ENCODE measurements around the gene FBXW7. TPM values are rescaled to one million over a fixed set of nuclear protein-coding genes. Genes with fewer than 3 reads are reported as not detected.
A peak's percentile ranks its signal among the peaks of the same experiment; 100 is the strongest.

Gene FBXW7
- total and polyA plus RNA-seq, 2 of the 13 experiments (the other 11 are each of a cell fraction or from before 2014, with no cell fraction given): 5.0 to 40.9 TPM

DNA sequence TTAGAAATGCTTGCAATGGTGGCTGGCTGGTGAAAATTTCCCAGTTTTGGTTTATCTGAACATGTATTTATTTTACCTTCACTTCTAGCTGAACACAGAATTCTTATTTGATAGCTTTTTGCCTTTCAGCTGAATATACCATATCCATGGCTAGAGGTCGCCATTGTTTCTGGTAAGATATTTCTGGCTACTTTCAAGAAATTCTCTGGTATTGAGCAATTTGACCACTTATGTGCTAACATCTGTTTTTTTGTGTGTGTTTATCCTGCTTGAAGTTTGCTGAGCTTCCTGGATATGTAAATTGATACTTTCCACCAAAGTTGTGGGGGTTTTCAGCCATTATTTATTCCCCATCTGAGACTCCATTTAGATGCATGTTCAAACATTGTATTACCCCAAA, 75.4 kb downstream of the FBXW7 start (continued):
- peak in 1 of 2 experiments; percentile 25; a peak in 1 of 4 replicates for TF ChIP-seq EP300 (IDR thresholded peaks at IDR 0.05; ENCODE audit: low read depth in 2 of 2, low read length in 2 of 2)
- no peak for TF ChIP-seq EP300 (CRISPR knock-in tag; IDR thresholded peaks at IDR 0.05; ENCODE audit: borderline replicate concordance)
- no peak for TF ChIP-seq RARA (CRISPR knock-in tag; IDR thresholded peaks at IDR 0.05)
- TF ChIP-seq NKX3-1 (CRISPR knock-in tag; IDR thresholded peaks at IDR 0.05): no peak
- no peak for TF ChIP-seq YEATS2 (CRISPR knock-in tag; IDR thresholded peaks at IDR 0.05; ENCODE audit: borderline replicate concordance)
- no peak for TF ChIP-seq PITX1 (CRISPR knock-in tag; IDR thresholded peaks at IDR 0.05)
- TF ChIP-seq, protein P1, sequence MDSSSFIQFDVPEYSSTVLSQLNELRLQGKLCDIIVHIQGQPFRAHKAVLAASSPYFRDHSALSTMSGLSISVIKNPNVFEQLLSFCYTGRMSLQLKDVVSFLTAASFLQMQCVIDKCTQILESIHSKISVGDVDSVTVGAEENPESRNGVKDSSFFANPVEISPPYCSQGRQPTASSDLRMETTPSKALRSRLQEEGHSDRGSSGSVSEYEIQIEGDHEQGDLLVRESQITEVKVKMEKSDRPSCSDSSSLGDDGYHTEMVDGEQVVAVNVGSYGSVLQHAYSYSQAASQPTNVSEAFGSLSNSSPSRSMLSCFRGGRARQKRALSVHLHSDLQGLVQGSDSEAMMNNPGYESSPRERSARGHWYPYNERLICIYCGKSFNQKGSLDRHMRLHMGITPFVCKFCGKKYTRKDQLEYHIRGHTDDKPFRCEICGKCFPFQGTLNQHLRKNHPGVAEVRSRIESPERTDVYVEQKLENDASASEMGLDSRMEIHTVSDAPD (CRISPR knock-in tag; IDR thresholded peaks at IDR 0.05): no peak
- TF ChIP-seq ZNF878 (CRISPR knock-in tag; IDR thresholded peaks at IDR 0.05): no peak
- no peak for TF ChIP-seq RFX1 (IDR thresholded peaks at IDR 0.05)
- TF ChIP-seq, protein P2, sequence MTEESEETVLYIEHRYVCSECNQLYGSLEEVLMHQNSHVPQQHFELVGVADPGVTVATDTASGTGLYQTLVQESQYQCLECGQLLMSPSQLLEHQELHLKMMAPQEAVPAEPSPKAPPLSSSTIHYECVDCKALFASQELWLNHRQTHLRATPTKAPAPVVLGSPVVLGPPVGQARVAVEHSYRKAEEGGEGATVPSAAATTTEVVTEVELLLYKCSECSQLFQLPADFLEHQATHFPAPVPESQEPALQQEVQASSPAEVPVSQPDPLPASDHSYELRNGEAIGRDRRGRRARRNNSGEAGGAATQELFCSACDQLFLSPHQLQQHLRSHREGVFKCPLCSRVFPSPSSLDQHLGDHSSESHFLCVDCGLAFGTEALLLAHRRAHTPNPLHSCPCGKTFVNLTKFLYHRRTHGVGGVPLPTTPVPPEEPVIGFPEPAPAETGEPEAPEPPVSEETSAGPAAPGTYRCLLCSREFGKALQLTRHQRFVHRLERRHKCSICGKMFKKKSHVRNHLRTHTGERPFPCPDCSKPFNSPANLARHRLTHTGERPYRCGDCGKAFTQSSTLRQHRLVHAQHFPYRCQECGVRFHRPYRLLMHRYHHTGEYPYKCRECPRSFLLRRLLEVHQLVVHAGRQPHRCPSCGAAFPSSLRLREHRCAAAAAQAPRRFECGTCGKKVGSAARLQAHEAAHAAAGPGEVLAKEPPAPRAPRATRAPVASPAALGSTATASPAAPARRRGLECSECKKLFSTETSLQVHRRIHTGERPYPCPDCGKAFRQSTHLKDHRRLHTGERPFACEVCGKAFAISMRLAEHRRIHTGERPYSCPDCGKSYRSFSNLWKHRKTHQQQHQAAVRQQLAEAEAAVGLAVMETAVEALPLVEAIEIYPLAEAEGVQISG (CRISPR knock-in tag; IDR thresholded peaks at IDR 0.05): no peak
- TF ChIP-seq EHMT2 (IDR thresholded peaks at IDR 0.05; ENCODE audit: borderline replicate concordance, low read depth, low read length): no peak
- TF ChIP-seq RELA (CRISPR knock-in tag; IDR thresholded peaks at IDR 0.05): no peak
- TF ChIP-seq ATRX (CRISPR knock-in tag; IDR thresholded peaks at IDR 0.05; ENCODE audit: borderline replicate concordance): no peak
- TF ChIP-seq, protein P3, sequence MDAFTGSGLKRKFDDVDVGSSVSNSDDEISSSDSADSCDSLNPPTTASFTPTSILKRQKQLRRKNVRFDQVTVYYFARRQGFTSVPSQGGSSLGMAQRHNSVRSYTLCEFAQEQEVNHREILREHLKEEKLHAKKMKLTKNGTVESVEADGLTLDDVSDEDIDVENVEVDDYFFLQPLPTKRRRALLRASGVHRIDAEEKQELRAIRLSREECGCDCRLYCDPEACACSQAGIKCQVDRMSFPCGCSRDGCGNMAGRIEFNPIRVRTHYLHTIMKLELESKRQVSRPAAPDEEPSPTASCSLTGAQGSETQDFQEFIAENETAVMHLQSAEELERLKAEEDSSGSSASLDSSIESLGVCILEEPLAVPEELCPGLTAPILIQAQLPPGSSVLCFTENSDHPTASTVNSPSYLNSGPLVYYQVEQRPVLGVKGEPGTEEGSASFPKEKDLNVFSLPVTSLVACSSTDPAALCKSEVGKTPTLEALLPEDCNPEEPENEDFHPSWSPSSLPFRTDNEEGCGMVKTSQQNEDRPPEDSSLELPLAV (CRISPR knock-in tag; conservative IDR thresholded peaks at IDR 0.05; ENCODE audit: low read depth): no peak
- no peak for TF ChIP-seq ZNF607 (CRISPR knock-in tag; IDR thresholded peaks at IDR 0.05; ENCODE audit: borderline replicate concordance)
- TF ChIP-seq, protein P4, sequence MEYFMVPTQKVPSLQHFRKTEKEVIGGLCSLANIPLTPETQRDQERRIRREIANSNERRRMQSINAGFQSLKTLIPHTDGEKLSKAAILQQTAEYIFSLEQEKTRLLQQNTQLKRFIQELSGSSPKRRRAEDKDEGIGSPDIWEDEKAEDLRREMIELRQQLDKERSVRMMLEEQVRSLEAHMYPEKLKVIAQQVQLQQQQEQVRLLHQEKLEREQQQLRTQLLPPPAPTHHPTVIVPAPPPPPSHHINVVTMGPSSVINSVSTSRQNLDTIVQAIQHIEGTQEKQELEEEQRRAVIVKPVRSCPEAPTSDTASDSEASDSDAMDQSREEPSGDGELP (IDR thresholded peaks at IDR 0.05; ENCODE audit: borderline replicate concordance, low read depth): no peak
- TF ChIP-seq FOXA1 (IDR thresholded peaks at IDR 0.05): no peak
- no peak for TF ChIP-seq FOXA1 (CRISPR knock-in tag; IDR thresholded peaks at IDR 0.05)
- no peak for TF ChIP-seq U2AF2 (IDR thresholded peaks at IDR 0.05; ENCODE audit: low read depth, low read length)
- no peak for TF ChIP-seq ZNF879 (CRISPR knock-in tag; IDR thresholded peaks at IDR 0.05)
- TF ChIP-seq, protein P5, sequence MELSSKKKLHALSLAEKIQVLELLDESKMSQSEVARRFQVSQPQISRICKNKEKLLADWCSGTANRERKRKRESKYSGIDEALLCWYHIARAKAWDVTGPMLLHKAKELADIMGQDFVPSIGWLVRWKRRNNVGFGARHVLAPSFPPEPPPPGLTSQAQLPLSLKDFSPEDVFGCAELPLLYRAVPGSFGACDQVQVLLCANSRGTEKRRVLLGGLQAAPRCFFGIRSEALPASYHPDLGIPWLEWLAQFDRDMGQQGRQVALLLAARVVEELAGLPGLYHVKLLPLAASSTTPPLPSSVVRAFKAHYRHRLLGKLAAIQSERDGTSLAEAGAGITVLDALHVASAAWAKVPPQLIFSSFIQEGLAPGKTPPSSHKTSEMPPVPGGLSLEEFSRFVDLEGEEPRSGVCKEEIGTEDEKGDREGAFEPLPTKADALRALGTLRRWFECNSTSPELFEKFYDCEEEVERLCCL (CRISPR knock-in tag; IDR thresholded peaks at IDR 0.05; ENCODE audit: borderline replicate concordance): no peak
- TF ChIP-seq CBFB (CRISPR knock-in tag; IDR thresholded peaks at IDR 0.05): no peak

All from HepG2 (cell line).